ENCODE results near the gene MTA3.
"Not testable (repeated sequence)": the region's sequence is repeated elsewhere in the genome, so short reads cannot be mapped to it uniquely, and the experiment has no call there.

GRCh38 chr2:42604341-42604867 is 36.0 kb downstream of the MTA3 start:
- TF ChIP-seq EP300 (conservative IDR thresholded peaks at IDR 0.05; ENCODE audit: poor library complexity, severe bottlenecking); CTCF (IDR thresholded peaks at IDR 0.05; ENCODE audit: poor library complexity, severe bottlenecking); POLR2AphosphoS5 (IDR thresholded peaks at IDR 0.05); EZH2 (IDR thresholded peaks at IDR 0.05; ENCODE audit: borderline replicate concordance, insufficient read depth, low read length, poor library complexity, severe bottlenecking); TAF1 (IDR thresholded peaks at IDR 0.05; ENCODE audit: low read depth); SMC3 (conservative IDR thresholded peaks at IDR 0.05; ENCODE audit: poor library complexity); RAD21 (conservative IDR thresholded peaks at IDR 0.05): not testable (repeated sequence)

All from neural cell (in vitro differentiated cells).